A673 (cell line): ENCODE data around the gene ENTPD2. TPM values are rescaled to one million over a fixed set of nuclear protein-coding genes. Genes with fewer than 3 reads are reported as not detected.

Source experiments
- BruUV-seq: library from RNA; stranded (reverse); fragments of 400-500 nt; replicated peaks from 2 replicates; lab custom pipeline; 2021; lab: Mats Ljungman, UMichigan
- CTCF ChIA-PET: fragments of 300-600 bp; sonication (Branson Sonifier 250); formaldehyde crosslinking; loops from one replicate; lab custom pipeline; 2022; ENCODE audit warnings: antibody characterized with exemption; lab: Charles Lee
- POLR2A ChIA-PET: fragments of 300-600 bp; sonication (Branson Sonifier 250); formaldehyde crosslinking; loops from one replicate; lab custom pipeline; 2022; ENCODE audit warnings: antibody characterized with exemption; ENCODE audit not compliant: low non-redundant PET; lab: Charles Lee
- DNase-seq: peaks from one replicate; pipeline ENCODE4 v3.0.0-alpha.2; 2015; ENCODE audit warnings: low spot score
- H3K27ac ChIP-seq: fragments of 200-600 bp; sonication (generic); 2 replicates; pipeline ENCODE4 v1.5.1; 2016; ENCODE audit warnings: mixed run types, low read depth, mild to moderate bottlenecking, mixed read lengths, antibody characterized with exemption, low read length; ENCODE audit not compliant: poor library complexity, severe bottlenecking
- H3K27me3 ChIP-seq: fragments of 200-600 bp; sonication (generic); replicated peaks from 2 replicates; pipeline ENCODE4 v1.6.1; 2017; ENCODE audit warnings: mixed run types, low read depth, mild to moderate bottlenecking, mixed read lengths, antibody characterized with exemption, low read length; ENCODE audit not compliant: insufficient read depth, poor library complexity
- H3K36me3 ChIP-seq: fragments of 200-600 bp; sonication (generic); 2 replicates; pipeline ENCODE4 v1.6.1; 2016; ENCODE audit warnings: mixed run types, mild to moderate bottlenecking, mixed read lengths, antibody characterized with exemption, low read length; ENCODE audit not compliant: insufficient read depth, poor library complexity, severe bottlenecking
- H3K4me1 ChIP-seq: fragments of 200-600 bp; sonication (generic); 2 replicates; pipeline ENCODE4 v1.6.1; 2017; ENCODE audit warnings: mixed run types, mild to moderate bottlenecking, mixed read lengths, antibody characterized with exemption, low read length; ENCODE audit not compliant: insufficient read depth, poor library complexity, severe bottlenecking
- H3K4me3 ChIP-seq: fragments of 200-600 bp; sonication (generic); 2 replicates; pipeline ENCODE4 v1.5.1; 2016; ENCODE audit warnings: low read depth, mixed run types, mild to moderate bottlenecking, mixed read lengths, low read length; ENCODE audit not compliant: poor library complexity, severe bottlenecking
- H3K9me3 ChIP-seq: fragments of 200-600 bp; sonication (generic); 2 replicates; pipeline ENCODE4 v1.6.1; 2016; ENCODE audit warnings: mixed run types, low read depth, mild to moderate bottlenecking, mixed read lengths, antibody characterized with exemption, low read length; ENCODE audit not compliant: poor library complexity, severe bottlenecking
- EZH2 ChIP-seq: fragments of 200-600 bp; sonication (generic); IDR thresholded peaks from 2 replicates; pipeline ENCODE4 v1.6.1; 2017; ENCODE audit warnings: borderline replicate concordance, low read depth, mild to moderate bottlenecking, mixed read lengths, antibody characterized with exemption, low read length; ENCODE audit not compliant: poor library complexity, severe bottlenecking
- intact Hi-C: fragments of 100-400 bp; cut with micrococcal nuclease; formaldehyde crosslinking; loops from one replicate; pipeline ENCODE4 v1.10.0; 2022; ENCODE audit not compliant: unreplicated experiment
- total RNA-seq: library from RNA; stranded (reverse); gene quantifications from 2 replicates; pipeline ENCODE4 v1.2.3, GENCODE V29; 2021
- TF ChIP-seq, protein P1 (sequence below): fragments of 300-800, 200-600 bp; sonication (generic); conservative IDR thresholded peaks from 2 replicates; pipeline ENCODE4 v1.5.1; 2017; ENCODE audit warnings: low read depth, mild to moderate bottlenecking, antibody characterized with exemption, low read length, moderate library complexity, mixed read lengths

Gene ENTPD2
- total RNA-seq, 1 experiment from 2014 or later, result not detected

DNA sequence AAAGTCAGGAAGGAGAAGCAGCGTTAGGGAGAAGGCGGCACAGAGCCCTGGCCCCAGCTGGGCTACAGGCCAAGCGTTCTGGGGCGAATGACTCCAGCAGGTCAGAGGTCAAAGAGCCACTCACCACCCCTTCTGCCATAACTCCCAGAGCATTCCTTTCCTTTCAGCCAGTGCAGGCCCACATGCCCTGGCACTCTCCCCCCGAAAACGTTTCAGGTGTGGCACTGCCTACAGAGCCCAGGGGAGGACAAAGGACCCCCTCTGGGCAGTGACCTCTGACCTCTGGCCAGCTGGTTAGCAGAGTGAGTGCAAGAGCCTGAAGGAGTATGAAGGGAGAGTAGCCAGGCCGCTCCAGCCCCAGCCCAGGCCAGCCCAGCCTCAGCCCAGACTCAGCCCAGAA, 30.7 kb downstream of the ENTPD2 start:
- DNase-seq, result no peak
- Histone ChIP-seq H3K4me3 (no peak overlapping the region), H3K36me3 (no peaks in the 10 kb centered on the region), H3K4me1 (no peaks in the 10 kb centered on the region), H3K27me3 (no peaks in the 10 kb centered on the region), H3K27ac (no peak overlapping the region), H3K9me3 (no peaks in the 10 kb centered on the region)
- no peak for TF ChIP-seq EZH2
- TF ChIP-seq, protein P1, sequence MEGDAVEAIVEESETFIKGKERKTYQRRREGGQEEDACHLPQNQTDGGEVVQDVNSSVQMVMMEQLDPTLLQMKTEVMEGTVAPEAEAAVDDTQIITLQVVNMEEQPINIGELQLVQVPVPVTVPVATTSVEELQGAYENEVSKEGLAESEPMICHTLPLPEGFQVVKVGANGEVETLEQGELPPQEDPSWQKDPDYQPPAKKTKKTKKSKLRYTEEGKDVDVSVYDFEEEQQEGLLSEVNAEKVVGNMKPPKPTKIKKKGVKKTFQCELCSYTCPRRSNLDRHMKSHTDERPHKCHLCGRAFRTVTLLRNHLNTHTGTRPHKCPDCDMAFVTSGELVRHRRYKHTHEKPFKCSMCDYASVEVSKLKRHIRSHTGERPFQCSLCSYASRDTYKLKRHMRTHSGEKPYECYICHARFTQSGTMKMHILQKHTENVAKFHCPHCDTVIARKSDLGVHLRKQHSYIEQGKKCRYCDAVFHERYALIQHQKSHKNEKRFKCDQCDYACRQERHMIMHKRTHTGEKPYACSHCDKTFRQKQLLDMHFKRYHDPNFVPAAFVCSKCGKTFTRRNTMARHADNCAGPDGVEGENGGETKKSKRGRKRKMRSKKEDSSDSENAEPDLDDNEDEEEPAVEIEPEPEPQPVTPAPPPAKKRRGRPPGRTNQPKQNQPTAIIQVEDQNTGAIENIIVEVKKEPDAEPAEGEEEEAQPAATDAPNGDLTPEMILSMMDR, result no peak
- ChIA-PET POLR2A (no interaction called here), CTCF (no interaction called here)
- intact Hi-C loops, result no loop called here
- no TSS peak for BruUV-seq

DNA sequence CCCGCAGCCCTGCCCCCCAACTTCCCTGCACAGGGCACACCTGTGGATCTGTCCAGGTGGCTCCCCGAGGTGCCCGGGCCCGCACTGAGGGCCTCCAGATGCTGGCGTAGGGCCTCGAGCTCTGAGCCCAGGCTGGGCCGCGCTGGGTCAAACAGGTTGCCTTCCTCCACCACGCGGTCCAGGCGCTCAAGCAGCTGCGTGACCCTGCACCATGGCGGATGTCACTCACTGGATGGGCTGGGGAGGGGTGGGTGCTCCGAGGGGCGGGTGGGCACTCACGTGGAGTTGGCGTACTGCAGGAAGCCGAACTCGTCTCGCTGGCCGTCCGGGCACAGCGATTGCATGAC, 31.2 kb downstream of the ENTPD2 start:
- H3K9me3 ChIP-seq, result no peaks in the 10 kb centered on the region
- BruUV-seq, result no TSS peak
- intact Hi-C loops, result no loop called here
- CTCF ChIA-PET, result interaction anchor here (0.9 kb wide), 1 partner anchor 214 kb away, joined by 3 read pairs; no protein-coding TSS in a partner anchor
- POLR2A ChIA-PET, result no interaction called here
- H3K36me3 ChIP-seq, result peaks cover under 1% of the 10 kb centered on the region
- H3K27me3 ChIP-seq, result no peaks in the 10 kb centered on the region
- no peak overlapping the region for H3K27ac ChIP-seq
- H3K4me3 ChIP-seq, result no peak overlapping the region
- no peak for TF ChIP-seq EZH2
- TF ChIP-seq, protein P1, result no peak
- H3K4me1 ChIP-seq, result no peaks in the 10 kb centered on the region
- DNase-seq, result no peak

DNA sequence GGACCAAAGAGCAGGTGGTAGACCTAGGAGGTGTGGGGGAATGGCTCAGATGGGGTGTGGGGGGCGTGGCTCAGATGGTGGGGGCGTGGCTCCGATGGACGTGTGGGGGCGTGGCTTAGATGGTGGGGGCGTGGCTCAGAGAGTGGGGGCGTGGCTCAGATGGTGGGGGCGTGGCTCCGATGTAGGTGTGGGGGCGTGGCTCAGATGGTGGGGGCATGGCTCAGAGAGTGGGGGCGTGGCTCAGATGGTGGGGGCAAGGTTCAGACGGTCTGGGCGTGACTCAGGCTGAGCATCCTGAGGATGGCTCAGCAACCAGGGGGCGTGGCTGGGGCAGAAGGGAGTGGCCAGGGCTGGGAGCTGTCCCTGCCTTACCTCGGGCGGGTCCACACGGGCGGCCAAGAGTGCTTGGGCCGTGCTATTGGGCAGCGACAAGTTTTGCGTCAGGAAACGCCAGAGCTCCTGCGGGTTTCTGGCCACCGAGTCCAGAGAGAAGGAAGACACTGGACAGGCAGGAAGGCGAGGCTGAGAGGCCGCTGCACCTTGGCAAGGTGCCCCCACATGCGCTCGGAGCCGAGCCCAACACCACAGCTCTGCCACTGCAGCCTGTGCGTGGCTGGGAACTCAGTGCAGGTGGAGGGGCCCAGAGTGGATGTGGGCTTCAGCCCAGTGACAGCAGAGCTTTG, 31.7 kb downstream of the ENTPD2 start:
- no peaks in the 10 kb centered on the region for H3K27me3 ChIP-seq
- H3K4me1 ChIP-seq, result no peaks in the 10 kb centered on the region
- H3K4me3 ChIP-seq, result no peak overlapping the region
- H3K36me3 ChIP-seq, result peaks cover 4% of the 10 kb centered on the region
- DNase-seq, result peak; percentile 79
- TF ChIP-seq, protein P1, result no peak
- TF ChIP-seq EZH2, result no peak
- intact Hi-C loops, result no loop called here
- H3K27ac ChIP-seq, result no peak overlapping the region
- ChIA-PET CTCF (interaction anchor here (0.9 kb wide), 1 partner anchor 215 kb away, joined by 3 read pairs; no protein-coding TSS in a partner anchor), POLR2A (interaction anchor here (0.6 kb wide), 1 partner anchor 12 kb away, joined by 4 read pairs; no protein-coding TSS in a partner anchor)
- BruUV-seq, result no TSS peak
- H3K9me3 ChIP-seq, result no peaks in the 10 kb centered on the region
